Measurements from ENCODE around the gene EEF1E1. TPM values are rescaled to one million over a fixed set of nuclear protein-coding genes. Genes with fewer than 3 reads are reported as not detected.

Gene EEF1E1
- total RNA-seq, 2 donors from 2014 or later, result 18.9 to 25.4 TPM

DNA sequence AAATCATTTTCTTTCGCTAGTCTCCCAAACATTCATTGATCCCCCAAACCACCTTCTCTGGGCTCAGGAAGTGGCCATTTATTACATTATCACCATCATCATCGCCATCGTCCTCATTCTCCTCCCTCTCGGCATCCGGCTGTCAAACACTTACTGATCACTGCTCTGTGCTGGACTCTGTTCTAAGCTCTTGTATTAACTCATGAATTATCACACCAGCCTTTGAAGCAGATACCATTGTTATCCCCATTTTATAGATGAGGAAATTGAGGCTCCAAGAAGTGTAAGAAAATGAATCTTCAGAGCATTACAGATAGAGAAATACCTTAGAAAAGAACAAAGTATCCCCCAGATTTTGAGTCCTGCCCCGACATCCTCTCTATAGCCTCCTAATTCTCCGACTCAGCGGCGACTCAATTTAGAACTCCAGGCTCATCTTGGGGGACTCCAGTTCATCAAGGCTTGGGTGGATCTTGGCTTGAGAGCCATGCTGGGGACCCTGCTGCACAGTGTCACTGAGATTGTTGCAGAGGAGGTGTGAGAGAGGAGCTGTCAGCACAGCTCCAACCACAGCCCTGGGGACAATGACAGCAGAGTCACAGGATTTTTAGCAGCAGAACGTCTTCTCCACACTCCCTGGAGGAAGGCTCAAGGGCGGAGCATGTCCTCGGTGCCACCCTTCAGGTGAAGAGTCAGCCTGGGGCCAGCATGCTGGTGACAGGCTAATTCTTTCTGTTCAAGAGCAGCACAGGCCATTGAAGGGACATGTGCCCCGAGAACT is 6.6 kb upstream of the EEF1E1 start:
- no peak overlapping the region for H3K4me3 ChIP-seq
- 75 to 77% methylated on average over 12 to 13 of the region's 13 CpGs for WGBS, 2 donors
- H3K4me1 ChIP-seq, result no peaks in the 10 kb centered on the region
- DNase-seq (no peak), ATAC-seq (no peak)
- TF ChIP-seq, protein P1, sequence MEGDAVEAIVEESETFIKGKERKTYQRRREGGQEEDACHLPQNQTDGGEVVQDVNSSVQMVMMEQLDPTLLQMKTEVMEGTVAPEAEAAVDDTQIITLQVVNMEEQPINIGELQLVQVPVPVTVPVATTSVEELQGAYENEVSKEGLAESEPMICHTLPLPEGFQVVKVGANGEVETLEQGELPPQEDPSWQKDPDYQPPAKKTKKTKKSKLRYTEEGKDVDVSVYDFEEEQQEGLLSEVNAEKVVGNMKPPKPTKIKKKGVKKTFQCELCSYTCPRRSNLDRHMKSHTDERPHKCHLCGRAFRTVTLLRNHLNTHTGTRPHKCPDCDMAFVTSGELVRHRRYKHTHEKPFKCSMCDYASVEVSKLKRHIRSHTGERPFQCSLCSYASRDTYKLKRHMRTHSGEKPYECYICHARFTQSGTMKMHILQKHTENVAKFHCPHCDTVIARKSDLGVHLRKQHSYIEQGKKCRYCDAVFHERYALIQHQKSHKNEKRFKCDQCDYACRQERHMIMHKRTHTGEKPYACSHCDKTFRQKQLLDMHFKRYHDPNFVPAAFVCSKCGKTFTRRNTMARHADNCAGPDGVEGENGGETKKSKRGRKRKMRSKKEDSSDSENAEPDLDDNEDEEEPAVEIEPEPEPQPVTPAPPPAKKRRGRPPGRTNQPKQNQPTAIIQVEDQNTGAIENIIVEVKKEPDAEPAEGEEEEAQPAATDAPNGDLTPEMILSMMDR (IDR thresholded peaks at IDR 0.05), result no peak
- no peak for TF ChIP-seq POLR2A (IDR thresholded peaks at IDR 0.05)
- H3K9me3 ChIP-seq, result no peaks in the 10 kb centered on the region
- intact Hi-C loops (cut with DNase I), result no loop called here
- H3K27ac ChIP-seq, result no peak overlapping the region
- no peaks in the 10 kb centered on the region for H3K36me3 ChIP-seq (replicated peaks in 1 of 2; ENCODE audit: insufficient read depth in 1 of 2, low read depth in 2 of 2)
- no peaks in the 10 kb centered on the region for H3K27me3 ChIP-seq

DNA sequence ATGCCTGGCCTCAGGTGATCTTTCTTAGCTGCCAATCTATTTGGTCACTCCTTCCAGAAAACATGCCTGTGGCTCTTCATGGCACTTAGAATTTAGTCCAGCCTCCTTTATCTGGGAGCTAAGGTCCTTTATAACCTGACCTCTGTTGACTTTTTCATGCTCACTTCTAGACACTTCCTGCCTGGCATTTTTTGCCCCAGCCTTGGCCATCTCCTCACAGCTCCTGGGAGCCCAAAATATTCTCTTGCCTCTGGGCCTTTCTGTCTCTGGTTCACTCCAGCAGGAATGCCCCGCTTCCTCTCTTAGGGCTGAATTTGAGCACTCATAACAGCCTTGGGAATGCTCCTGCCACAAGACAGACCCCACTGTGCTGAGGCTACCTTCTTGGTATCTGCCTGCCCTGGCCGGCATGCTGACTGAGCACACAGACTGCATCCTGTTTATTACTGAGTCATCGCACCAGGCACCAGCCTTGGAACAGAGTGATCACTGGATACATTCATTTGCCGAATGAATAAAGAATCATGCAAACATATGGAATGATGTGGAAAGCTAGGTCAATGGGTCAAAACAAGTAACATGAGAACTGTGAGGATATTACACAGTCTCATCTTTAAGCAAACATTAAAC is 5.8 kb upstream of the EEF1E1 start:
- WGBS, 2 donors, result 67 to 72% methylated on average over 4 of the region's 4 CpGs
- no peaks in the 10 kb centered on the region for H3K36me3 ChIP-seq (replicated peaks in 1 of 2; ENCODE audit: insufficient read depth in 1 of 2, low read depth in 2 of 2)
- no peaks in the 10 kb centered on the region for H3K9me3 ChIP-seq
- H3K4me1 ChIP-seq, result no peaks in the 10 kb centered on the region
- no peak for TF ChIP-seq POLR2A (IDR thresholded peaks at IDR 0.05)
- TF ChIP-seq, protein P1 (IDR thresholded peaks at IDR 0.05), result no peak
- no peak overlapping the region for H3K4me3 ChIP-seq
- intact Hi-C loops (cut with DNase I), result no loop called here
- ATAC-seq (no peak), DNase-seq (no peak)
- no peak overlapping the region for H3K27ac ChIP-seq
- H3K27me3 ChIP-seq, result no peaks in the 10 kb centered on the region

DNA sequence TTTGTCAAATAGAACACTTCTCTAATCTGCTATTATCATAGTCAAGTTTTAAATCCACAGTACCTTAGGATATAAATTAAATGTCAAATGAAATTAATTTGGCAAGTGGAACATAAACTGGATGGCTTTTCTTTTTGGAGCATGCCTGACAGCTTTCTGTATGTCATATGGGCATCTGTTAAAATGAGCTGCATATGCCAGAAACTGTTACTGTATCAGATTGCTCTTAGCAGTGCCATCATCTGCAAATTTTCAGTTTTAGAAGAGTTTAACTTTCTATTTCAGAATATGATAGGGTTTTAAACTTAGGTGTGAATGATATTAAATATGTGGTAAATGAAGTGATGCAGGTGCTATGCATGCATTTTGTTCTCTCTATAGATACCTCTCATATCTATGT is 3.4 kb upstream of the EEF1E1 start:
- intact Hi-C loops (cut with DNase I), result no loop called here
- H3K36me3 ChIP-seq (replicated peaks in 1 of 2; ENCODE audit: insufficient read depth in 1 of 2, low read depth in 2 of 2), result no peaks in the 10 kb centered on the region
- peaks cover 1% of the 10 kb centered on the region for H3K4me1 ChIP-seq
- TF ChIP-seq POLR2A (IDR thresholded peaks at IDR 0.05), result no peak
- TF ChIP-seq, protein P1 (IDR thresholded peaks at IDR 0.05), result no peak
- ATAC-seq (no peak), DNase-seq (no peak)
- H3K9me3 ChIP-seq, result no peaks in the 10 kb centered on the region
- H3K27ac ChIP-seq, result no peak overlapping the region
- no peak overlapping the region for H3K4me3 ChIP-seq
- no peaks in the 10 kb centered on the region for H3K27me3 ChIP-seq

DNA sequence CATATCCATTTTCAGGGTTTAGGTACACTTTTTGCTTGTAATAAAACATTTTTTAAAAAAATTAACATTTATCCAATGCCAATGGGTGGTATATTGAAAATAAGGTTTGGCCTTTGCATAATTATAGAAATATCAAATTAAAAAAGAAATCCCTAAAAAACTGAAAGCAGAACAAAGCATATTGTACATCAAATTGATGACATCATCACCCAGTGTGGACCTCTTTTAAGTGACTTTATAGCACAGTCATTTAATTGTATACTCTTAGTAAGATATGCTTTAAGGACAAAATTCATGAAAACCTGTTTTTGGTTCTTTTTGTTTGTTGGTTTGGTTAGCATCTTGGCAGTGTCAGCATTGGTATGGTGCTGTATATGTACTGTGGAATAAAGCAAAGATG is 1.4 kb upstream of the EEF1E1 start:
- Histone ChIP-seq H3K4me1 (peaks cover 12% of the 10 kb centered on the region), H3K27ac (no peak overlapping the region), H3K36me3 (replicated peaks in 1 of 2; ENCODE audit: insufficient read depth in 1 of 2, low read depth in 2 of 2) (no peaks in the 10 kb centered on the region), H3K4me3 (no peak overlapping the region), H3K27me3 (no peaks in the 10 kb centered on the region), H3K9me3 (no peaks in the 10 kb centered on the region)
- intact Hi-C loops (cut with DNase I), result no loop called here
- ATAC-seq (no peak), DNase-seq (no peak)
- TF ChIP-seq, protein P1 (IDR thresholded peaks at IDR 0.05), result no peak
- TF ChIP-seq POLR2A (IDR thresholded peaks at IDR 0.05), result no peak

Data from body of pancreas (tissue), 4 donors.